CD4-positive, alpha-beta T cell treated with Interleukin-15 for 4 hours (primary cell): ENCODE results near the gene PIGC.

Source experiments
- DNase-seq: peaks from one replicate; pipeline ENCODE4 v3.0.0-alpha.2; 2020; ENCODE audit warnings: low spot score

The PIGC gene

DNA sequence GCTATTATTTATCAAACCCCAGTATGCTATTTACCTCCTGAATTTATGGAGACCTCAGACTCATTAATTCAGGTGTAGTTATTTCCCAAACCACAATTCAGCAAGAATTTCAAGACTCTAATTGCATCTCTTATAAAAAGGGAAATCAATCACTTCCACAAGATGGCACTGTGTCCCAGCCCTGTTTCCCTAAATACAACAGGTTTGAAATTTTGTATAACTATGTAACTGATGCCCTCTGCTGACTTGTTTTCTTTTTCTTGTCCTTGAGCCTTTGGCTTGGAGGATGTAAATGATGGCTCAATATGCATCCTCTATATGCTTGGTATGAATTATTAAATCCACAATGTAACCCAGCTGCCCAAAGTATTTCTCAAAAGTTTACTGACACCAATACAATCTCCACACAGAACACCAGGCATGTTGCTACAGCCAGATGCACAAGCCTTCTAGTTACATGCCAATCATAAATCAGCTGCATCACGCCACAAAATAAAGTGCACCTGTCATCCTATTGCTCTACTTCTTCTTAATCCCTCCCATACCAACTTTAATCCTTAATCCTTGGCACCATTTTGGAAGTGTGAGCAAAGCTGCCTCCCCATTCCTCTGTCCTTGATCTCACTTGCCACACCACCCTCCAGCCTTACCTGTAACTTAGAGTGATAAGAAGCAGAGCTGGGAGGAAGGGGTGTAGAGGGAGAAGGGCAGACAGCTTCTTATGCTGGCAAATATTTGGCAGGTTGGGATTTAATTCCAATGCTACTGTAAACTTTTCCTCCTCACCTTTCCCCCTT, 14.3 kb downstream of the PIGC start:
- DNase-seq, result peak; percentile 65

- no peak for DNase-seq
Measured at GRCh38 chr1:172427191-172427590, 16.7 kb downstream of the PIGC start.

GRCh38 chr1:172425339-172425738, 18.5 kb downstream of the PIGC start:
- no peak for DNase-seq

- DNase-seq, result no peak
Measured at GRCh38 chr1:172423336-172423735, 20.5 kb downstream of the PIGC start.

DNA sequence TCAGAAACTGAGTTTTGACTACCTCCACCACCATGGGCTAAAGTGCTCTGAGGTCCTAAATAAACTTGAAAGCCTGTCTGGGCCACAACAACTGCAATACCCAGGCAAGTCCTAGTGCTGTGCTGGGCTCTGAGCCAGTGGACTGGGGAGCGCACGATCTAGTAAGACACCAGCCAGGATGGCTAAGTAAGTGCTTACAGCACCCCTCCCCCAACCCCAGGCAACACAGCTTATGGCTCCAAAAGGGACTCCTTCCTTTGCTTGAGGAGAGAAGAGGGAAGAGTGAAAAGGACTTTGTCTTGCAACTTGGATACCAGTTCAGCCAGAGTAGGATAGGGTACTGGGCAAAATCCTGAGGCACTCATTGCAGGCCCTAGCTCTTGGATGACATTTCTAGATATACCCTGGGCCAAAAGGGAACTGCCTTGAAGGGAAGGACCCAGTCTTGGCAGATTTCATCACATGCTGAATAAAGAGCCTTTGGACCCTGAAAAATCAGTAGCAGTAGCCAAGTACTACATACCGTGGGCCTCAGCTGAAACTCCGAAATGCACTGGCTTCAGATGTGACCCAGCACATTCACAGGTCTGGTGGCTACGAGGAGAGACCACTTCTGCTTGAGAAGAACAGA, 21.8 kb downstream of the PIGC start:
- DNase-seq, result no peak

DNA sequence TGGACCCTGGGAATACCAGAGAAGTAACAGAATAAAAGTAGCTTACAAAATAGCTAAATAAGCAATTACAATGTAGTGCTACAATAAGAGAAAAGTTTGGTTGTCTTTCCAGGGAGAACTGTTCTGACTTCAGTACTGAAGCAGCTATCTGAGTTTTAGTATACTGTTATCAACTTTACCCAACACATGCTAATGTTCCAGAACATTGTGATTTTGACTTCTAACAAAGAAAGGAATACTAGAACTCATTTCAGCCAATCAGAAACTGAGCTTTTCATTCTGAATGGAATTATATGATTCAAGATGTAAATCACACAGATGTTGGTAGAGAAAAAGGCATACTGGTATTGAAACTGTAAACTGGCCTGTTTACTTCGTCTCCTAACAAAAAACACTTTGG, 23.5 kb downstream of the PIGC start, which contains the start of gene C1orf105:
TSS of gene C1orf105 (plus strand) at position 301 of the 400 bp plus-strand sequence. CDS start 201 bp downstream, outside the sequence.
- DNase-seq, result no peak

DNA sequence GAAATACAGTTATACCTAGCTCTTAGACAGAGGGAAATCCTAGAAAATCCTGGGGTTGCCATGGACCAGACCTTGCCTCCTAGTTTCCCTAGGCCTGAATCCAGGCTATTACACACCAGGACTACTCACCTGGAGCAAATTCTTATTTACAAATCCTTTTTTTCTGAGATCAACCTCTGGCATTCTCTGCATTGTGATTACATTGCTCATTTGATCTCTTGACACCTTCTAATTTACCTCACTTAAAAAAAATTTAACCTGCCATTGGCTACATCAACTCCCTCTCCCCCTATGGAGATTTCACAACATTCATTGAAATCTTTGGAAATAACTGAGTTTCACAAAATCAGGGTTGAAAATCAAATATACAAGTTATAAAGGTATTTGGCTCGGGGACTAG, 26.3 kb downstream of the PIGC start:
- no peak for DNase-seq

DNA sequence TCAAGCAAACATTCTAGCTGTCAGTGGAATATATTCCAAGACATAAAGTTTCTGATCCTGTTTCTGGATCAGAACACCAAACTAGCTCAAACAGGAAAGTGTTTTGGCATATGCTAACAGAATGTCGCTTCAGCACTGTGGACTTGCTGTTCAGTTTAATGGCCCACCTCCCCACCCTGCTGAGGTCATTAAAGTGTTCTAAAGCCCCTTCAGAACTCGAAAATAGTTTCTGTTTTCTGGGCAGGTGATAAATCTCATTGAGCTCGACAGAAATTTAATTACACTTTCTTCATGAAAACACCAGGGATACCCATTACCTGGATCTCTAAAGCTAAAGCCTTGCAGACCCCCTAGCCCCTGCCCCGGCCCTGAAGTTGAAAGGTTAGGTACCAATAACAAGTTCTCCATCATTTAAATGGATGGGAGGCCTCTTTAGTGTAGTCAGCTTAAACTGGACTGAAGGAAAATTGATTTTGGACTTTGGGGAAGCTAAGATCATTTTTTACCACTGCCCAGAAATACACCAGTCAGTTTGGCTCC, 27.3 kb downstream of the PIGC start:
- DNase-seq, result no peak

GRCh38 chr1:172414331-172414730, 29.5 kb downstream of the PIGC start:
- DNase-seq, result no peak

GRCh38 chr1:172411791-172412338, 32.0 kb downstream of the PIGC start:
- no peak for DNase-seq

DNA sequence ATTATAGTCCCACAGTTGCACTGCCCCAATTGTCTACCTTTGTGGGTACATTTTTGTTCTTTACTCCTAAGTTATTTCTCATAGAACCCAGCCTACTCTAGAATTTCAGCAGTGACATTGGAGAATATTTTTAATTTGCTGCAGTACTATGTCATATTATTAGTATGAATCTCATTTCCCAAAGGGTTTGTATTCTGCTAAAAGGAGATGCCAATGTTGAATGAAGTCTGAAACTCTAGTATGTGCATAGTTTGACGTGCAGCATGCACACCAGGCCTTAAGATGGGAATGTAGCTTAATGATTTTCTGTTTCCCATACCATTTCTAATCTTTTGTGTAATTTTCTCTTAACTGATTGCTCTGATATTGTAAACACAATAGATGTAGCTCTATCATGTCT, 33.8 kb downstream of the PIGC start:
- no peak for DNase-seq

DNA sequence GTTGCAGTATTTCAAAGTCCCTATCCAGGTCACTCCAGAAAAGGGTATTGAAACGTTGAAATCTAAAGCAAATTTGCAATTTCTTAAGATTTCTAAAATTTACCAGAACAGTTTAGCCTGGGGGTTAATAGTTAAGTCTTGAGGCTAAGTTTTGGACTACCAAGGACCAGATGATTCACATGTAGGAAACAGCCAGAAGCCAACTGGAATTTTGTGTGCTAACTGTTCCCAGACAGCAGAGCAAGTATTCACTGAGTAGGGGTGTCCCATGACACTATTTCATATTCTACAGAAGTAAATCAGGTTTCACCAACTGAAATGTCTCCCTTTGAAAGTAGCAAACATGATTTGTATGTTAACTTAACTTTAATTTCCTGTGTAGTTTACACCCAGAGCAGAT, 34.9 kb downstream of the PIGC start:
- DNase-seq, result no peak

DNA sequence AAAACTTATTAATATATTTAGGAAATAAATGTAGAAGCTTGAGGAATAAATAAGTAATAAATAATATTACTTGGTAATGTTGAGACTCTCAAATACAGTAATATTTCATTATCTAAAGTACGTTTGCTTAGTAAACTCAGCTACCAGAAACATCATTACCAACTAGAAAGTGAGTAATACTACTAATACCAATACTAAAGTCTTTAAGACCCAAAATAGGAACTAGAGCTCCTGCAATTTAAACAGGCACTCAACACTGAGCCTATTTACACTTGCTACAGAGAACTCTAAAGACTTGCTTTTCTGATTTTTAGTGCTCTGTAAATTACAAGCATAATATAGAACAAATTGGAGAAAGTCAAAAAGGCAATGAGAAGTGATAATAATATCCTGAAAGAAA, 36.9 kb downstream of the PIGC start:
- no peak for DNase-seq

GRCh38 chr1:172405912-172406311, 38.0 kb downstream of the PIGC start:
- DNase-seq, result no peak

DNA sequence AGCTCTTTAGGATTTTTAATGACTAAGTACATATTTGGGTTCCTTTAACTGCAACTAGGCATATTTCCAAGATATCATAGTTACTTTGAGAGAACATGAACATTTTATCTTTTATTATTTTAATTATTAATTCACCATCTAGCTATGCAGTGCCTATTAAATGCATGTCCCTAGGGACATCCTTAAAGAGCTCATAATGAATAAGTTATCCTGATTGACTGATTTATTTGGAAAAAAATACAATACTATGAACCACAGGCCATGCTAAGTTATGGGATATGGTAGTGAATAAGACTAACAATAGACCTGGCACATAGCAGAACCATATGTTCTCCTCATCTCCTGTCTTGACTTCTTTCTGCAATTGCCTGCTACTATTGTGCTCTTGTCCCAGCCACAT, 39.7 kb downstream of the PIGC start:
- DNase-seq, result no peak

DNA sequence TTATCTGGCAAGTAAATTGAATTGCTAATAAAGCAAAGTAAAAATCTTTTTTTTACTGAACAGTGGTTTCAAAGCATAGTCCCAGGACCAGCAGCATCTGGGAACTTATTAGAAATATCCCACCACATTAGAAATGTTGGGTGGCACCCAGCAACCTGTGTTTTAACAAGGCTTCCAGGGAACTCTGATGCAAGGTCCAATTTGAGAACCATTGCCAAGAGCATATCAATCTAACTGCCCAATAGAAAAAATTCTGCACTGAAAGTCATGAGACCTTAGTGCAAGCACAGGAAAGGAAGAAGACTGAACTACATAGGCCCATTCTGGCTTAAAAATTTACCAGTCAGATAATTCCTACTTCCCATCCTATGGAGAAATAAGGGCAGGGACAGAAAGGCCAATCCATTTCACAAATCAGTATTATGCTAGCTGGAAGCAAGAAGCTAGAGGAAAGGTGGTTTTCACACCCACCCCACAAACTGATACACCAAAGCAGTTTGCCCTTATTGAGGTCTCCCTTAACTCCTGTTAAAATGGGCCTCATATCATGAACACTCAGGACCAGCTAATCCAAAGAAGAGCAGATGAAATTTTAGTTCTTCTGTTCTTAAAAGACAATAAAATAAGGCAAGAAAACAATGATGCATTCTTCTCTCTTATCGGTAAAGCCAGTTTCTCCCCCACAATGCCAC, 40.8 kb downstream of the PIGC start:
- no peak for DNase-seq

DNA sequence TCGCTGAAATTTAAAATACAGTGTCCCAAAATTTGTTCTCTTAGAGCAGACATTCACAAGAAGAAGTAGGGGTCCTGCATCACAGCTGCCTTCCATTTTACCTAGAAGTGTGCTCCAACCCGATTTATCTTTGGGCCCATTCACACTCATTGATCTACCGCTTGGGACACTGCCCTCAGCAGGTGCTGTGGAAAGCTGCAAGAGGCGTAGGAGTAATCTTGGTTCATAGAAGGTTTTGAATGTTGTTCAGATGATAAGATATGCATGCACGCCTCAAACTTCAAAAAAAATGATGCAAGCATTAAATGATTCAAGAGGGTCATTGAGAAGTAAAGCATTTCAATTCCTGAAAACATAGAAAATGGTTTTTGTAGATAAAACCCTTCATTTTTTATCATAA, 42.0 kb downstream of the PIGC start:
- no peak for DNase-seq

DNA sequence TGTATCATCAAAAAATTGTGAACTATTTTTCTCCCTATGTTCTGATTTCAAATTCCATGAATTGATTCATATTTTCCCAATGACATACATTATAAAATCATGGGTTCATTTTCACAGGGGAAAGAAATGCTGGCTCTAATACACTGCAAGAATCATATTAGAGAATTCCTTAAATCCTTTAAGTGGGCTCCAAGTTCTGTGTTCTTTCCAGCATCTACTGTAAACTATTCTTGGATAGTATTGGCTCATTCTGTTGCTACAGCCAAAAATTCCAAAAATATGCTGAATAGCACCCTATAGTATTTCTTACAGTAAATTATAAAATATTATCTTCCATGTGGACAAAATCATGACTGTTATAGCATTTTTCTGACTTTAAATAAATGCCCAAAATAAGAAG, 42.4 kb downstream of the PIGC start:
- no peak for DNase-seq

GRCh38 chr1:172400722-172401105, 43.2 kb downstream of the PIGC start:
- DNase-seq, result no peak

- no peak for DNase-seq
Measured at GRCh38 chr1:172399756-172400721, 43.8 kb downstream of the PIGC start.
